NCI-H2081 (cell line): ENCODE results near the gene CDKN1C.
A peak's percentile ranks its signal among the peaks of the same experiment; 100 is the strongest.

Source experiments
- DNase-seq, 2 experiments: peaks; one replicate each; lab custom pipeline; 2025; lab: John Stamatoyannopoulos, UW

Gene CDKN1C

GRCh38 chr11:2885678-2886081 is at the start of gene CDKN1C:
CDKN1C (minus strand) TSS chr11:2885775; CDS start chr11:2885456, 319 bp downstream.
- peak; percentile 61 to 69 for DNase-seq

DNA sequence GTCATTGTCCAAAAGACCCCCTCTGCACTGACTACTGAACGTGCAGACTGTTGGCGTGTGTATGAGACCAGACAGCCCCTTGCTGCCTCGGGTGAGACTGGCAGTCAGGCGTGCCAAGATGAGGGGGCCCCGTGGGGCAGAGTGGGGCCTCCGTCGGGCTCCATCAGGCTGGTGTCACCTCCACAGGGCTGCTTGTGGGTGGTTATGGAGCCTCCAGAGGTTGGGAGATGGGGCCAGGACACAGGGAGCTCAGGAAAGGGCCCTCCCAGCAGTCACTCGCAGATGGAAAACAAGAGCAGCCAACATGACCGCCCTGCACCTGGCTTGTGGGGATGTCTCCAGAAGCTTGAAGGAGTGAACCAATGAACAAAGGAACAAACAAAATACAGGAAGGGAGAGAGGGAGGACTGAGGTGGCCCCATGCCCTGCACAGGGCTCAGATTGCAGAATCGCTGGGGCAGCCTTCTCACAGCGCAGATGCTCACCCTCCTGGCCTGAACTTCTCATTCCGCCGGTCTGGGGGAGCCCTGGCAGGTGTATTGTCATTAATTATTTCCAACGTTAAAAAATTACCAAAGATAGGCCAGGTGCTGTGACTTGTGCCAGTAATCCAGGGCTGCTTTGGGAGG is 49.1 kb upstream of the CDKN1C start:
- DNase-seq: no peak

DNA sequence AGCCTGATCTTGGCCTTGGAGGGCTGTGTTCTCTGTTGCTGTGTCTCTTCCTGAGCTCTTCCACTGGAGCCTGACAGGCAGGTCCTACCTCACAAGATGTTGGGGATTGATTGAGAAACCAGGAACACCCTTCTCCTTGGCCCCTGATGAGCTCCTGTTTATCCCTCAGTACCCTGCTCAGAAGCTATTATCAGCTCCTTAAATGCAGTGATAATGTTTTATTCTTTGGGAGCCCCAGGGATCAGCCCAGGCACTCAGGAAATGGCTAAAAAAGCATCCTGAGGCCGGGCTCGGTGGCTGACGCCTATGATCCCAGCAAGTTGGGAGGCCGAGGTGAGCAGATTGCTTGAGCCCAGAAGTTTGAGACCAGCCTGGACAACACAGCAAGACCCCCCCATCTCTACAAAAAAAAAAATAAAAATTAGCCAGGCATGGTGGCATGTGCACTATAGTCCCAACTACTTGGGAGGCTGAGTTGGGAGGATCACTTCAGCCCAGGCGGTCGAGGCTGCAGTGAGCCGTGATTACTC is 48.5 kb upstream of the CDKN1C start:
- no peak for DNase-seq

GRCh38 chr11:2933375-2934020 is 47.9 kb upstream of the CDKN1C start:
- DNase-seq: no peak

GRCh38 chr11:2932850-2933251 is 47.3 kb upstream of the CDKN1C start:
- no peak for DNase-seq

DNA sequence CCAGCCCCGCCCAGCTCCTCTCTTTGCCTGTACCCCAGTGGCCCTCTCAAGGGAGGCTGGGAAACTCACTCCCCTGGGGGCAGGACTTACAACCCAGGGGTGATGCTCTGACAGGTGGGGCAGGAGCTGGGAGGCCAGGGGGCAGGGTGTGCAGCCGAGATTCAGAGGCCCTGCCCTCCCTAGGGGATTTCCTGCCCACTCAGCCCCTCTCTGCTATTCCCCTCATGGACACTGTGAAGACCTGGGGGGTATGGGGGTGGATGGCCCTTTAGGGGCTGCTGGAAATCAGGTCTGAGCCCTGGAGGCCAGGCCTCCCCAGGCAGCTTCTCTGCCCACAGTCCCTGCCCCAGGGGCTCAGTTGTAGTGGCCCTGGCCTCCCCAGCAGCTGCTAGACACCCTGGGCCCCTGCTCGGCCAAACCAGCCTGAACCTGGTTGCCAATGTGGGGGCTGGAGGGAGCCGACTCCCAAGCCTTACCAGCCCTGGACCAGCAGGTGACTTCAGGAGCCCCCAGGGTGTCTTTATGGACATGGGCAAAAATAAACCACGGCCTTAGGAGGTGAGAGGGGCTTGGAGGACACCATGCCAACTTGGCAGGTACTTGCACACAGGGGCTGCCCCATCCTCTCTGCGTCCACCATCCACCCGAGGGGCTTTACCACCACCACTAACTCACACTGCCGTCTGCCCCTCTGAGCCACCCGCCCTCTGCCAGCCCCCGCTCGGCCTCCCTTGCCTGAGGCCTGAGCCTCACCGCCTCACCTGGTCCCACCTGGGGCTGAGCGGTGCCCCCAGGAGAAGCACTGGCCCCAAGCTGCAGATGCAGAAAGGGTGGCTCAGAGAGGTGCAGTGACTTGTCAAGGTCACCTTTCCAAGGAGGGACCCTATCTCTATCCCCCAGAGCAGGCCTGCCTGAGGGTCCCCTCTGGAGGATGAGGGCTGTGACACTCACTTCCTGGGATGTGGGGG is 46.5 kb upstream of the CDKN1C start:
- DNase-seq: no peak

DNA sequence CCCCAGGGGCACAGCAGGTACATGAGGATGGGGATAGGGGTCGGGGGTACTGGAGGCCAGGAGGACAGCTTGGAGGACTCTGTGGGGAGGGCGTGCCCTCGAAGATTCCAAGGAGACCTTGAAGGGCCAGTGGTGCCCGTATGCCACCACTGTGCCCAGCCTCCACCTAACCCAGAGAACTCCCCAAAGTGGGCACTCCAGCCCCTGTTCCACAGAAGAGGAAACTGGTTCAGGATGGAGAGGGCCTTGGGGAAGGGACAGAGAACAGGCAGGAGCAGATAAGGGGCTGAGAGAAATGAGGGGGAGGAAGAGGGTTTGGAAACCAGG is 45.8 kb upstream of the CDKN1C start:
- no peak for DNase-seq

- peak; percentile 22 to 54 for DNase-seq
These were observed 45.3 kb upstream of the CDKN1C start for GRCh38 chr11:2930704-2931419.

- peak in 1 of 2 experiments; percentile 14 for DNase-seq
These were observed 44.6 kb upstream of the CDKN1C start for GRCh38 chr11:2929950-2930703.

DNA sequence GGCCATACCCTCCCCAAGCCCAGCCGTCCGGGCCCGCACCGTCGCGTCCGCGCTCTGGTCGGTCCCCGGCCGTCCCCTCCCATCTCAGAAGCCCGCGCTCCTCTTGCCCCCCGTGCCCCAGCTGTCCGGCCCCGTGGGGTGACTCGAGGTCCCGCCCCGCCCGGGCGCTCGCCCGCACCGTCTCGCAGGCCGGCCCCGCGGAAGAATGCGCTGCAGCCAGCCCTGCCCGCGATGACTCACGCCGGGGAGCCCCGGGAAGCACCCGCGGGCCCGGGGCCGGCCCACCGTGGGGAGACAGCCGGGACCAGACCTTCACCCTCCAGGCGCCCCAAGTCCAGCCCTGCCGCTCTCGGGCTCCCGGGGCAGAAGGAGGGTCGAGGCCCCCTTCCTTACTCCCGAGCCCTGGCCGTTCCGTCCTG is 44.0 kb upstream of the CDKN1C start:
- no peak for DNase-seq

DNA sequence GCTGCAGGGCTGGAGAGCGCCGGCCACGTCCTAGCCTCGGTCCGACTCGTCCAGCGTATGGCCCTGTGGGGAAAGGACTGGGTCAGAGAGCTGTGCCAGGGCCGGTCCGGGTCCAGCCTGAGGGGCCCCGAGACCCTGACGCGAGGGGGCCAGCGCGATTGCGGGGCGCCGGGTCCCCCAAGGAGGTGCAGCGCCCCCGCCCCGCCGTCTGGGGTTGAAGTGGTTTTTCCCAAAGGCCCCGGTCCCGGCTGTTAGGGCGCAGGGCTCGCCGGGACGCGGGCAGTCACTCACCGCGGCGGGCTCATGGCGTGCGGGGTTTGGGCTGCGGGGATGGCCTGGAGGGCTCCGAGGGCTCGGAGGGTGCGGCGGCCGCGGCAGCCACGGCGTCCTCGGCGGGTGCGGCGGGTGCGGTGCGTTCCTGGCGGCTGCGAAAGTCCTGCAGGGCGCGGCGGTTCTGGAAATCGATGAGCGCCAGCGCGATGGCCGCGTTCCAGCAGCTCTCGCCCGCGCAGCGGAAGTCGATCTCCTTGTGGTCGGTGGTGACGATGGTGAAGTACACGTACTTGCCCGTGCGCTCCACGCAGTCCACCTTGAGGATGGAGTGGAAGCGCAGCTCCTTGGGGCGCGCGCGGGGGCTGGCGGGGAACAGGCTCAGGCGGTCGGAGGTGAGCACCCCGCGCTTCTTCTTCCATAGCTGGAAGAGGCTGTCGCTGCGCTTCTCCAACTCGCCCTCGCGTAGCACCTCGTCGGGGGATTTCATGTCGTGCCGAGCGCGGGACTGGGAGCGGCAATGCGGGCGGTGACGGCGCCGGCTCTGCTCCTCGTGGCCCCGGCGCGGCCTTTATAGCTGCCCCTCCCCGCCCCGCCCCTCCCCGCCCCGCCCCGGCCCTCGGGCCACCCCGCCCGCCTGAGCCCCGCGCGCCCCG is 43.3 kb upstream of the CDKN1C start, which contains the start of gene PHLDA2:
TSS of gene PHLDA2 (minus strand) at position 816 of the 926 bp plus-strand sequence. CDS start at position 760, 56 bp downstream.
- peak in 1 of 2 experiments; percentile 30 for DNase-seq

- DNase-seq: no peak
These were observed 42.5 kb upstream of the CDKN1C start for GRCh38 chr11:2927851-2928604.

GRCh38 chr11:2927121-2927800 is 41.7 kb upstream of the CDKN1C start:
- DNase-seq: no peak

GRCh38 chr11:2926611-2927051 is 41.1 kb upstream of the CDKN1C start:
- no peak for DNase-seq

GRCh38 chr11:2924821-2925675 is 39.5 kb upstream of the CDKN1C start:
- no peak for DNase-seq

DNA sequence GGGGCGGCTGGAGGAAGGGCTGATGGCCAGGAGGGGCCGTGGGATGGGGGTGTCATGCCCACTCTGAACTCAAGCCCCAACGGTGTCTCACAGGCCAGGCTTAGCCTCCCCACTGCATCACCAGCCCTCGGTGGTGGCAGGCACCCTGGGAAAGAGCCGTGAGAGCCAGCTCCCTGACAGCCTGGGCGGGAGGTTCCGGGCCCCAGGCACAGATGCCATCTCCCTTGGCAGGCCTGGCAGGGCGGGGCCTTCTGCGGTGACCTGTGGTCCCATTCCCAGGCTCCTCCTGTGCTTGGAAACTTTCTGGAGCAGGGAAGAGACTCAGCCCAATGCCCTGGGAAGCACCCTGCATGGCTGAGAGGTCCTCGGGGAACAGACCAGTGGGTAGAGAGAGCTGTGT is 38.8 kb upstream of the CDKN1C start:
- DNase-seq: no peak
